D721Med (cell line): Measurements from ENCODE around the gene LHFPL2.
A peak's percentile ranks its signal among the peaks of the same experiment; 100 is the strongest.

ENCODE experiments used
- DNase-seq: peaks from one replicate; pipeline ENCODE4 v3.0.0; 2011; ENCODE audit warnings: low spot score; ENCODE audit not compliant: insufficient read length
- FAIRE-seq: peaks from 2 replicates; lab custom pipeline; 2011; peaks lifted over from hg19 to GRCh38; lab: Jason Lieb, UNC
- TF ChIP-seq, protein P1 (sequence below): IDR thresholded peaks from 2 replicates; pipeline ENCODE4 v1.5.1; 2012; ENCODE audit warnings: mild to moderate bottlenecking, control low read depth; ENCODE audit not compliant: insufficient read depth; ENCODE audit errors: missing control alignments

Gene LHFPL2

GRCh38 chr5:78483809-78484521, 164.6 kb downstream of the LHFPL2 start:
- FAIRE-seq (no peak), DNase-seq (no peak)
- TF ChIP-seq, protein P1, sequence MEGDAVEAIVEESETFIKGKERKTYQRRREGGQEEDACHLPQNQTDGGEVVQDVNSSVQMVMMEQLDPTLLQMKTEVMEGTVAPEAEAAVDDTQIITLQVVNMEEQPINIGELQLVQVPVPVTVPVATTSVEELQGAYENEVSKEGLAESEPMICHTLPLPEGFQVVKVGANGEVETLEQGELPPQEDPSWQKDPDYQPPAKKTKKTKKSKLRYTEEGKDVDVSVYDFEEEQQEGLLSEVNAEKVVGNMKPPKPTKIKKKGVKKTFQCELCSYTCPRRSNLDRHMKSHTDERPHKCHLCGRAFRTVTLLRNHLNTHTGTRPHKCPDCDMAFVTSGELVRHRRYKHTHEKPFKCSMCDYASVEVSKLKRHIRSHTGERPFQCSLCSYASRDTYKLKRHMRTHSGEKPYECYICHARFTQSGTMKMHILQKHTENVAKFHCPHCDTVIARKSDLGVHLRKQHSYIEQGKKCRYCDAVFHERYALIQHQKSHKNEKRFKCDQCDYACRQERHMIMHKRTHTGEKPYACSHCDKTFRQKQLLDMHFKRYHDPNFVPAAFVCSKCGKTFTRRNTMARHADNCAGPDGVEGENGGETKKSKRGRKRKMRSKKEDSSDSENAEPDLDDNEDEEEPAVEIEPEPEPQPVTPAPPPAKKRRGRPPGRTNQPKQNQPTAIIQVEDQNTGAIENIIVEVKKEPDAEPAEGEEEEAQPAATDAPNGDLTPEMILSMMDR = no peak

DNA sequence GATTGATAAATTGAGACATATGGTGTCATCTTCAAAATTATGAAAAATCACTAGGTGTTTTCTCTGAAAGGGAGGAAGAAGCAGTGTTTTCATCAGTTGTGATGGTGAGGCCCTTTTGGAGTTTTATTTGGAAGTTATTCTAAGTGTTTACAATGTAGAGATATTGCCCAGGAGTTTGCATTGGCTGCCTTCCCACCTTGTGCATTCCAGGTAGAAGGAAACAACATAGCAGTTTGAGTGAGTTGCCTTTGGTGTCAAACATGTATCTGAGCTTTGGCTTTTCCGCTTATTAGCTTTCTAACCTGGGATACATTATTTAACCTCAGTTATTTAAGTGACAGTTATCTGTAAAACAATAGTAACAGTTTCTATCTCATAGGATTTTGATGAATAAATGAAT, 165.6 kb downstream of the LHFPL2 start:
- TF ChIP-seq, protein P1 = no peak
- DNase-seq = no peak
- FAIRE-seq = no peak

DNA sequence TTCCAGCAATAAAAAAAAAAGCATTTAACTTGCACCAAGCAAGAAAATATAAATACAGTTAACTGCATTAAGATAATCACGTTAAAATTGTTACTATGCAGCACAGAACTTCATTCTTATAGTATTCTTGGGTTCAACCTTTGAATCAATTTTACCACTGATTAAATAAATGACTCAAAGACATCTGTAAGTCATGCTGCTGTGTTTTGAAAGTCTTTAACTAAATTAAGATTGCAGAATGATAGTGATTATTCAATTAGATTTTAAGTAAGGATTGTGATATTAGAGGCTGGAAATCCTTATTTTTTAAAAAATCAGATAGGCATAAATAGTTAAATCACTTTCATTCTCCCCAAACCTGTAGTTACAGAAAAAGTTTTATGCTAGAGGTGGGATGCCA, 171.8 kb downstream of the LHFPL2 start:
- TF ChIP-seq, protein P1 = no peak
- DNase-seq (no peak), FAIRE-seq (no peak)

GRCh38 chr5:78475370-78475769, 173.2 kb downstream of the LHFPL2 start:
- TF ChIP-seq, protein P1 = no peak
- FAIRE-seq = no peak
- no peak for DNase-seq

DNA sequence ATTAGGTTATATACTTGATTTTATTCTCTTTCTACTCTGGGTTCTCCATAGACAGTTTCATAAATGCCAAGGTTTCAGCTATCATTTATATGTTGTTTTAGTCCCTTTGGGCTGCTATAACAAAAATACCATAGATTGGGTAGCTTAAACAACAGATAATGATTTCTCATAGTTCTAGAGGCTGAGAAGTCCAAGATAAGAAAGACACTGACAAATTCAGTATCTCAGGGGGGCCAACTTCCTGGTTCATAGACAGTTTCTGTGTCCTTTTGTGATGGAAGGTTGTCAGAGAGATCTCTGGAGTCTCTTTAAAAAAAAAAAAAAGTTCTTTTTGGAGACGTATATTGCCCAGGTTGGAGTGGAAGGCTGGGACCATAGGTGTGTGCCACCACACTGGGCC, 174.8 kb downstream of the LHFPL2 start:
- TF ChIP-seq, protein P1 = no peak
- no peak for FAIRE-seq
- no peak for DNase-seq

- TF ChIP-seq, protein P1 = peak; percentile 17
- DNase-seq (no peak), FAIRE-seq (no peak)
Observed at GRCh38 chr5:78472469-78473106, 176.0 kb downstream of the LHFPL2 start.

- DNase-seq (no peak), FAIRE-seq (no peak)
- TF ChIP-seq, protein P1 = no peak
Observed at GRCh38 chr5:78471896-78472295, 176.7 kb downstream of the LHFPL2 start.
